Measurements from ENCODE around the gene PAAF1.
A peak's percentile ranks its signal among the peaks of the same experiment; 100 is the strongest.

PAAF1 gene

GRCh38 chr11:73974604-73975478, 98.0 kb downstream of the PAAF1 start:
- DNase-seq: no peak

DNA sequence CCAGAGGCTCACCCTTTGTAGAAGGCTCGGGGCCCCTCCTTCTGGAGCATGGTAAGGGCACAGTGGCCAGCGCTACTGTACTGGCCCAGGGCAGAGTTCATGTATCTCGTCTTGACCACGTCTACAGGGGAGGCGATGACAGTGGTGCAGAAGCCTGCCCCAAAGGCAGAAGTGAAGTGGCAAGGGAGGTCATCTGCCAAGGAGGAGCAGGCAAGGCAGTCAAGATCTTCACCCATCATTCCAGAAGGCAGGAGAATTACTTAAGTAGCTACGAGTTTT, 98.6 kb downstream of the PAAF1 start:
- DNase-seq: no peak

DNA sequence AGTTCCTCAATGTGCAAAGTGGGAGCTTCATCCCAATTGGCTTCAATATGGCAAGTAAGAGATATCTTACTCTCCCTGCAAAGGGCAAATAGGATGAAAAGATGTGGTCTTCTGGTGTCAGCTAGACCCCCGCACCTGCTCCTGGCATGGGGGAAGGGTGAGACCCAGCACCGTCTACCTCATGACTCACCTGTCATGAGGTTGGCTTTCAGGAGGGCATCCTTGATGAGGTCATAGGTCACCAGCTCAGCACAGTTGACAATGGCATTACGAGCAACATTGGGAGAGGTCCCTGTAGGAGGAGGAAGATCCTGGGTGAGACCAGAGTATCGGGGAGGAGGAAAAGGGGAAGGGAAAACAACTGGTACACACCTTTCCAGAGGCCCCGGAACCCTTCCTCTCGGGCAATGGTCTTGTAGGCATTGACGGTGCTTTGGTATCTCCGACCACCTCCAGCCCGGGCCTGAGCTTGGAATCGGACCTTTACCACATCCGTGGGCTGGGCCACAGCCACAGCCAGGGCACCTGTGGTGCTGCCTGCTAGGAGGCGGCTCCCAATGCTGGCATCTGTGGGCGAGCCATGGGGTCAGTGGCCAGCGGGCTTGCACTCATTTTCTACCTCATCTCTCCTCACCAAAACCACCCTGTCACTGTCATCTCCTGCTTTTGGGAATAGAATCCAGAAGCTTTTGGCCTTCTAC, 99.8 kb downstream of the PAAF1 start:
- no peak for DNase-seq

DNA sequence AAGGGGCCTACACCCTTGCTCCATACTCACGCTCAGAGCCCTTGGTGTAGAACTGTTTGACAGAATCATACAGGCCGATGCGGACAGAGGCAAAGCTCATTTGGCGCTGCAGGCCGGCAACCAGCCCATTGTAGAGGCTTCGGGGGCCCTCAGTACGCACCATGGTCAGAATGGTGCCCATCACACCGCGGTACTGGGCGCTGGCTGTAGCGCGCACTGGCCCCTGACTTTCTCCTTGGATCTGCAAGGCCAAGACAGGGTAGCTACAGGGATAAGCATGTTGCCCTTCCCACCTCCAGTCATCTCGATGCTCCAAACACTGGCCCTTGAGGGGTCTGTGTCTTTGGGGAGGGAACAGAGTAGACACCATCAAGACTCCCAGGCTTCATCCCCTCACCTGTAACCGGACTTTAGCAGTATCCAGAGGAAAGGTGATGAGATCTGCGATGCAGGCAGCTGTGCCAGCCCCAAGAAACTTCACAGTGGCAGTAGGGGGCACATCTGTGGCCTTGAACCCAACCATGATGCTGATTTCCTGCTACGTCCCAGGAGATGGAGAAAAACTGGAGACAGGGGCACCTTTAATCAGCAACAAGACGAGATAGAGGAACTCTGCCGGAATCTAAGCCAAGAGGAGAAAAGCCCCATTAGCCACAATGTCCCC, 101.2 kb downstream of the PAAF1 start:
- DNase-seq: no peak

DNA sequence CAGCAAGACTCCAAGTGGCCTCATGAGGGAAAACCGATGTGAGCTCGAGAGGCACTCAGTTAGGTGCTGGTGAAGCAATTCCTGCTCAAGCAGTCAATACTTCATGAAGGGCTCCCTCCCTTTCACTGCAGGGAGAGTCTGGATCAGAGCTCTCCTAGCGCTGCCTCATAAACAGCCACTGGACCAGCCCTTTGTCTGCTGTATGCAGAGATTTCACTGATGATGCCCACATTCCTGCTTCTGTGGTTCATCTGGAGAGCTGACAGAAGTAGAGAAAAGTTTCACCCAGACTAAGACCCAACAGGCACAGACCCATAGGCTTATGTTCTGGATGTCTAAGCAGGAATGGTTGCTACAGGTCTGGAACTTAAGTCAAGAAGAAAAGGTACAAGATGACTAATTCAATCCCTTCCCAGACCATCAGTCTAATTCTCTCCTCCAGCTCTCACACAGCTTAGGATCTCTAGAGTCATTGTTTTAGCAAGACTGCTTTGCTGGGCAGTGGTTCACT, 101.8 kb downstream of the PAAF1 start:
- DNase-seq: no peak

DNA sequence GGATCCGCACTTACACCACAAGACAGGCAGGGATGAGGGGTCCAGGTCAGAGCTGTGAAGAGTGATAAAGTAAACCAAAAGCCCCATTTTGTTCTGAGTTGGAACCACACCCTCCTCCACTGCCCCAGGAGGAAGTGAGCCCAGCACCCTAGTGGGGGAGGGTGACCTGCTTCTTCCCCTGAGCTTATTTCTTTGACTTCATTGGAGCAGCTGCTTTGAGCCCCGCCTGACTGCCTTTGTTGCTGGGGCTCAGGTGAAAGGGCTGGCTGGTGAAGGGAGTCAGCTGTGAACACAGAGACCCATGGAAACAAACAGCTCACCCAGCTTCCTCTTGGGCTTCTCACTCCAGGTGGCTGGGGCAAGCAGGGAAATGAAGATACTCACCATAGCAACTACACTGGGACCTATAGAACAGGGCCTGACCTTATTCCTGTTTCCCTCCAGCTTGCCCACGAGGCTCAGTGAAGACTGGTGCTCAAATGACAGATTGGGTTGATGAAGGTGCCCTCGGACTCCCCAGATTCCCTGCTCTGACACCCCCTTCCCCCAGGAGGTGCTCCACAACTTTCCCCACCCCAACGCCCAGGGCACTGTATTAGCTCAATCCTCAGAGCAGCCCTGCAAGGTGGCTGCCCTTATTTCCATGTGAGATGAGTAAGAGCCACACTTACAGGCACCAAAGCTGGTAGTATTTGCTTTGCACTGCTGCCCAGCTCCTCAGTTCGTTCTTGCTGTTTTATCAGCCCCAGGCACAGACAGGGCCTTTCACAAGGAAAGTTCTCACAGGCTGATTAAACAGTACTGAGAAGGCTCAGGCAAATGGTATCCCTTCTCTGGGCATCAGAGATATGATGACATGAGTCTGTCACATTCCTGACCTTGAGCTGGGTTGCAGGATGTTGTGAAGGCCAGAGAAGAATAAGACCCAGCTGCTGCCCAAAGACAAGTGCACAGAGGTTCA, 103.5 kb downstream of the PAAF1 start:
- peak; percentile 78 for DNase-seq
